ENCODE measurements around the gene MGAT3.

MGAT3 gene

DNA sequence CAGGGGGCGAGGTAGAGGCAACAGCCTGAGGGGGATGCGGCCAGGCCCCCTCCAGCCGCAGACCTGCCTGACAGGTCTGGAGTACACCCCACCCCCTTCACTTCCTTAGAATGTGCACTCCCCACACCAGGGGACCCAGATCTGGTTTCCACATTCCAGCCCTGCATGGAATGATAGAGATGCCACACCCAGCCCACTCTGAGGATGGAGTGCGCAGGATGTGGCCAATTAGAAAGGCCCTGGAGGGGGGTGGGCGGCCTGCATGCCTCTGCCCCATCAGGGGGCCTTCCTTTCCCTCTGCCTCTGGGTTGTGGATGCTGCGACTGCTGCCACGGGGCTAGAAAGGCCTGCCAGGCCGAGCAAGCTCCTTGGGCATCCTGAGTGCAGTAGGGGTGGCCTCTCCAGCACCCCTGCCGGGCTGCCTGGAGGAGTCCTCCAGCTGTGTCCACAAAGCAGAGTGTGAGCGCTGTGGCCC, 28.2 kb upstream of the MGAT3 start:
- DNase-seq (ENCODE audit: low read depth), result no peak

- DNase-seq (ENCODE audit: low read depth), result no peak
Measured at GRCh38 chr22:39429186-39429585, 27.6 kb upstream of the MGAT3 start.

DNA sequence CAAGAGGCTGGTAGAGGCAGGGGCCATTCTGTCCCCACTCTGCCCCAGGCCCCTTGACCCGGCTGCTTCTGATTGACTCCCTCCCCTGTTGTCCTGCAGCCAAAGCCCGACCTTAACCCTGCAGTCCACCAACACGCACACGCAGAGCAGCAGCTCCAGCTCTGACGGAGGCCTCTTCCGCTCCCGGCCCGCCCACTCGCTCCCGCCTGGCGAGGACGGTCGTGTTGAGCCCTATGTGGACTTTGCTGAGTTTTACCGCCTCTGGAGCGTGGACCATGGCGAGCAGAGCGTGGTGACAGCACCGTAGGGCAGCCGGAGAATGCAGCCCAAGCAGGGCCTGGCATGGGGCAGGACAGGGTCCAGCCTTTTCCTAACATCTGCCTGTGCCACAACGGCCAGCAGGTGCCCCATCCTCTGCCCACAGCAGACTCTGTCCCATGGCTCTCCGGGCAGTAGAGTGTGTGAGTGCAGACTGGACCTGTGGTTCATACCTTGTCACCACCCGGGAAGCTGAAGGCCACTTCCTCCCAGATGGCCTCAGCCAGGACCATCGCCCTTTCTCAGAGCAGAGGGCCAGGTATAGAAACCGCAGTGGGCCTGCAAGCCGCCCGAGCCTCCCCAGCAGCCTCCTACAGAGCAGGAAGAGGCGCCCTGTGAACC, 26.8 kb upstream of the MGAT3 start:
- no peak for DNase-seq (ENCODE audit: low read depth)

GRCh38 chr22:39430576-39431150, 26.1 kb upstream of the MGAT3 start:
- no peak for DNase-seq (ENCODE audit: low read depth)

- no peak for DNase-seq (ENCODE audit: low read depth)
Measured at GRCh38 chr22:39431216-39431801, 25.5 kb upstream of the MGAT3 start.

DNA sequence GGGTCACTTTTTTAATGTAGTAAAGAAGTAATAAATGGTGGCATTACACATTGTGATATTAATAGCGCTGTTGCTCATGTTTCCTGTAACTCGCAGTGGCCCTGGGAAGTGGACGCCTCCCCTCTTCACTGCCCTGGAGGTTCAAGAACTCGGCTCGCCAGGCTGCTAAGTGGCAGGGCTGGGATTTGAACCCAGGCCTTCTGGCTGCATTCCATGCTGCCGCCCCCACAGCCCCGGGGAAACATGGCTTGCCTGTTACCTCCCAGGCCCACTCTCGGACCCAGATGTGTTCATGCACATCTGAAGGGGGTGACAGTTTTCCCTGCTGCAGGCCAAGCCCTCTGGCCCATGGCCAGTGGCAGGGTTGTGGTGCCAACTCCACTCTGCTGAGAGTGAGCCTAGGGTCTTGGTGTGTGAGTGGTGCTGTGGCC, 25.0 kb upstream of the MGAT3 start:
- no peak for DNase-seq (ENCODE audit: low read depth)

DNA sequence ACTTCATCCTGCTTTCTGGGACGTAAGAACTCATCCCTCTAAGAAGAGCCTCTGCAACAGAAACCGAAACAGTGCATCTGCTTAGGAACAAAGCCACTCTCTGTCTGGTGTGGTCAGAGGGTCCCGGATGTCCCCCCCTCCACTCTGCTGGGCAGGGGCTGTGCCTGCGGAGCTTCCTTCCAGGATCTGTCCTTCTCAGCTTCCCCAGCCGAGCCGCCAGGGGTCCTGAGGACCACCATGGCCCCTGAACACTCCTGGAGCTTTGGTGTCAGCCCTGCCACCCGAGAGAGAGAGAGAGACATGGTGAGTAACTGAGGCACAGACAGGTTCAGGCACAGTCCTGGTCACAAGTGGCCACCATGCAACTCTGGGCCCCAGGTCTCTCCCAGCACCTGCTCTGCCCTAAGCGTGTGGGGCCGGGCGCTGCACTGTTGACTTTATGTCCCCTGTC, 24.4 kb upstream of the MGAT3 start:
- DNase-seq (ENCODE audit: low read depth), result no peak

- DNase-seq (ENCODE audit: low read depth), result no peak
Measured at GRCh38 chr22:39433476-39434242, 23.2 kb upstream of the MGAT3 start.

GRCh38 chr22:39434243-39434653, 22.6 kb upstream of the MGAT3 start:
- no peak for DNase-seq (ENCODE audit: low read depth)

DNA sequence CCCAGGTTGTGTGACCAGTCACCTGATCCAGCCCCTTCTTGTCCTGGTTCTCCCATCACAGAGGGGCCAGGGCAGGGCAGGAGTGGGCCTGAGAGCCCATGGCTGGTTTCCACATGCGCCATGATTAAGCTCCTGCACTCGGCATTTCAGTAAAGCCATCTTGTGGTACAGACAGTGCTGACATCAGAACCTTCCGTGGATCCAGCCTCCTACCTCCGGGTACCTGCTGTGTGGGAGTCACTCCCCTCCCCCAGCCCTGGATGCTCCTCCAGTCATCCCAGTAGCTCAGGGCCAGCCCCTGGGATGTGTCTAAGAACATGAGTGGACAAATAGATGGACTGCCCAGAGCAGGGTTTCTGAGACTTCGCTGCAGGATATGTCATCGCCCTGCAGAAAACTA, 22.1 kb upstream of the MGAT3 start:
- DNase-seq (ENCODE audit: low read depth), result no peak

GRCh38 chr22:39435616-39436015, 21.2 kb upstream of the MGAT3 start:
- no peak for DNase-seq (ENCODE audit: low read depth)

- no peak for DNase-seq (ENCODE audit: low read depth)
Measured at GRCh38 chr22:39437791-39438704, 18.8 kb upstream of the MGAT3 start.

DNA sequence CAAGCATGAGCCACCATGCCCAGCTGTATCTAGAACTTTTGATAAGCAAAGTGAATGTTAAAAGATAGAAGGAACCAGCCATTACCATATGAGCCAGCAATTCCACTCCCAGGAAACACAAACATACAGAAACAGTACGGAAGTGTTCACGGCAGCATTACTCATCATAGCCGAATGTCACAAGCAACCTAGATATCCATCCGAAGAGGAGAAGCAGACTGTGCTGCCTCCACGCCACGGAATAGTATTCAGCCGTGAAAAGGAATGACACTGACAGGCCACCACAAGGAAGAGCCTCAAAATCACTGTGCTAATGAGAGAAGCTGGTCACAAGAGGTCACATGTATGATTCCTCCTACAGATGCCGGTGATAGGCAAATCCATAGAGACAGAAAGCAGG, 17.6 kb upstream of the MGAT3 start:
- DNase-seq (ENCODE audit: low read depth), result no peak

DNA sequence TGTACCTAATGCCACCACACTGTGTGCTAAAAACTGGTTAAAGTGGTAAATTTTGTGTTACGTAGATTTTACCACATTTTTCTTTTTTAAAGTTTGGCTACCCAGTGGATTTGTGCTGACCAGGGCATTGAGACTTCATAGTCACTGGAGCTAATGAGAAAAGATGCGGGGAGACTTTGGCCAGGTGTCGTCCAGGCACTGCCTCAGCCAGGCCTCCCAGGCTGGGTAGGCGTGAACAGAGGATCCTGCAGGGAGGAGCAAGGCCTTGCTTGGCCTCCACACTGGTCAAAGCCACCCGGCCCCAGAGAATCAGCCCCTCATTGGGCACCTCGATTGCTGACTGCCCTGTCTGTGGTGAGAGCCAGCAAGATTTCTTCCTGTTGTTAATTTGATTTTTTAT, 13.4 kb upstream of the MGAT3 start:
- no peak for DNase-seq (ENCODE audit: low read depth)

GRCh38 chr22:39444247-39444800, 12.5 kb upstream of the MGAT3 start:
- DNase-seq (ENCODE audit: low read depth), result no peak

- DNase-seq (ENCODE audit: low read depth), result no peak
Measured at GRCh38 chr22:39444937-39445465, 11.8 kb upstream of the MGAT3 start.

DNA sequence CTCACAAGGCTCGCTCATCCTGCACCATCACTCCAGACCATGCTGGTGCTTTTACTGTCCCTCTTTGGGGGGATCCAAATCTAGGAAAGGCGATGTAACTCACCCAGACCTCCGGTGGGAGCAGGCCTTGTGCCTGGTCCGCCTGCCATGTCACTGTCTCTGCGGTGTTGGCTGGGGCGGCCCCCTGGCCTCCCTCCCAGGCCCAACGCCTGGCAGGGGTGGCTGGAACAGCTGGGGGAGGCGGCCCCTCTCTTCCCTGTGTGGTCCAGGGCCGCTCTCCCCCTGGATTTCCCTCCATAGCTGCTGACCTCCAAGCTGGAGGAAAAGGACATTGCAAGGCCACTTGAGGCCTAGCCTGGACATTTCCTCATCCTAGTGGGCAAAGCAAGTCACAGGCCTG, 11.1 kb upstream of the MGAT3 start:
- DNase-seq (ENCODE audit: low read depth), result no peak

DNA sequence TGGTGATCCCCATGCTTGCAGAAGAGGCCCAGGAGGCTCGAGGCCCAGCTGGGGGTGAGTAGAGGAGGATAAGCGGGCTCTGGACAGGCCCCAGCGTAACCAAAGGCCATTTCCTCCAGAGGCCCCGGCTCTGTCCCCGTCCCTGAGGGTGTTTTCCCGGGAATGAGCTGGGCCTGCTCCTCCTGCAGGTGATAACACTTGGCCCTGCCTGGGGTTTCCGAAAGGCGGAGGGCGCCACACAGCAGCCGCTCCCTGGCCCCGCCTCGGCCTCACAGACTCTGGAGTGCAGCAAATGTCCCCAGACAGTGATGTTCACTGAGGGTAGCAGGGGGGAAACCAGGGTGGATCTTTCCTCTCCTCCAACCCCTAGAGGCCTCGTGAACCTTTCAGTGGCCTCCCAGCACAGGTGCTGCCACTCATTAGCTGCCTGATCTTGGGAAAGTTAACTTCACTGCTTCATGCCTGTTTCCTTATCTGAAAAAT, 10.5 kb upstream of the MGAT3 start:
- no peak for DNase-seq (ENCODE audit: low read depth)

- DNase-seq (ENCODE audit: low read depth), result no peak
Measured at GRCh38 chr22:39448205-39449054, 8.4 kb upstream of the MGAT3 start.

DNA sequence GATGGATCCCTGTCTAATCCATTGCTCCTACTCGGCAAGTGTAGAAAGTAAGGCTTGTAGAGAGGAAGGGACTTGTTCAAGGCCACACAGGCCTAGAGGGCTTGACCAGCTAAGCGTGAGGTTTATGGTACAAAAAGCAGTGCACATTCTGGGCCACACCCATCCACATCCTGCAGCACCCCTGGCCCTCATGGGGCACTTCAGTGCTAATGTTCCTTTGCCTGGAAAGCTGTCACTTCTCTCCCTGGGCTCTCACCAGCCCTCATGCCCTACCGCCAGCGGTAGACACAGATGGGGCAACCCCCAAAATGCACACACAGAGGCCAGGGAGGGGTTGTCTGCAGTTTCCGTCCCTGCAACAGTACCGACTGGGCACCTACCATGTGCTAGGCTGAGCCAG, 7.1 kb upstream of the MGAT3 start:
- DNase-seq (ENCODE audit: low read depth), result no peak
